Fibroblast of lung (primary cell): ENCODE data around the gene SUPV3L1. TPM values are rescaled to one million over a fixed set of nuclear protein-coding genes. Genes with fewer than 3 reads are reported as not detected.

Experiments used
- DNase-seq, 2 donors: peaks; one replicate each; pipeline versions ENCODE4 v3.0.0 to v3.0.0-alpha.2; 2010; ENCODE audit warnings: low read depth in 2 of 2
- H2AFZ ChIP-seq: 2 replicates; pipeline ENCODE4 v1.5.1; 2012; ENCODE audit warnings: low read length, control low read depth, inconsistent platforms
- H3K27ac ChIP-seq: 2 replicates; pipeline ENCODE4 v1.5.1; 2011; ENCODE audit warnings: low read length, control low read depth; ENCODE audit not compliant: insufficient read depth
- H3K27me3 ChIP-seq: 2 replicates; pipeline ENCODE4 v1.5.1; 2011; ENCODE audit warnings: mild to moderate bottlenecking, low read length; ENCODE audit not compliant: control insufficient read depth, insufficient read depth
- H3K36me3 ChIP-seq: 2 replicates; pipeline ENCODE4 v1.5.1; 2011; ENCODE audit warnings: low read length; ENCODE audit not compliant: control insufficient read depth, insufficient read depth
- H3K4me1 ChIP-seq: 2 replicates; pipeline ENCODE4 v1.5.1; 2011; ENCODE audit warnings: low read length; ENCODE audit not compliant: control insufficient read depth, insufficient read depth; ENCODE audit errors: extremely low read depth
- H3K4me2 ChIP-seq: 2 replicates; pipeline ENCODE4 v1.5.1; 2011; ENCODE audit warnings: low read length, control low read depth; ENCODE audit not compliant: insufficient read depth; ENCODE audit errors: extremely low read depth
- H3K4me3 ChIP-seq, 4 experiments: fragments of 200-600 bp in 1 of 4; sonication (generic) in 1 of 4; replicated peaks in 1 of 4; 2 replicates each; pipeline ENCODE4 v1.5.1; 2011 to 2016; ENCODE audit warnings: low read length in 4 of 4, low read depth in 3 of 4, mild to moderate bottlenecking in 3 of 4, control low read depth in 2 of 4, inconsistent platforms in 1 of 4, mixed read lengths in 1 of 4; ENCODE audit not compliant: insufficient read depth in 1 of 4; ENCODE audit errors: control extremely low read depth in 1 of 4
- H3K79me2 ChIP-seq: 2 replicates; pipeline ENCODE4 v1.5.1; 2012; ENCODE audit warnings: mild to moderate bottlenecking, low read length, inconsistent platforms; ENCODE audit not compliant: control insufficient read depth, insufficient read depth
- H3K9ac ChIP-seq: 2 replicates; pipeline ENCODE4 v1.5.1; 2011; ENCODE audit warnings: mild to moderate bottlenecking, low read length, control low read depth; ENCODE audit not compliant: insufficient read depth
- H3K9me3 ChIP-seq: 2 replicates; pipeline ENCODE4 v1.5.1; 2012; ENCODE audit warnings: low read depth, low read length; ENCODE audit not compliant: control insufficient read depth, insufficient read depth
- H4K20me1 ChIP-seq: 2 replicates; pipeline ENCODE4 v1.5.1; 2011; ENCODE audit warnings: low read length; ENCODE audit not compliant: control insufficient read depth, insufficient read depth; ENCODE audit errors: extremely low read depth
- EZH2 ChIP-seq: IDR thresholded peaks from 2 replicates; pipeline ENCODE4 v1.5.1; 2012; ENCODE audit warnings: low read length, control low read depth, mild to moderate bottlenecking; ENCODE audit errors: missing control alignments
- polyA plus RNA-seq, 2 donors: library from polyadenylated mRNA; depleted of rRNA in 1 of 2; stranded (reverse) in 1 of 2; unstranded in 1 of 2; fragments of >200 nt; gene quantifications; 2 replicates each; pipeline ENCODE4 v1.2.1, GENCODE V29; 2011 to 2012; ENCODE audit warnings: missing spikeins in 1 of 2
- total RNA-seq: library from RNA; depleted of rRNA; stranded (reverse); fragments of >200 nt; gene quantifications from 2 replicates; pipeline ENCODE4 v1.2.1, GENCODE V29; 2014
- TF ChIP-seq, protein P1 (sequence below), 2 donors: IDR thresholded peaks in 1 of 2; conservative IDR thresholded peaks in 1 of 2; 1 replicate in 1 of 2; 2 replicates in 1 of 2; pipeline ENCODE4 v1.5.1; 2011 to 2012; ENCODE audit warnings: low read length in 2 of 2, control low read depth in 1 of 2, inconsistent platforms in 1 of 2, low read depth in 1 of 2, mild to moderate bottlenecking in 1 of 2

Gene SUPV3L1
- total and polyA plus RNA-seq, 2 donors (not counting 1 experiment from before 2014, with no cell fraction given): 31.8 to 49.5 TPM

DNA sequence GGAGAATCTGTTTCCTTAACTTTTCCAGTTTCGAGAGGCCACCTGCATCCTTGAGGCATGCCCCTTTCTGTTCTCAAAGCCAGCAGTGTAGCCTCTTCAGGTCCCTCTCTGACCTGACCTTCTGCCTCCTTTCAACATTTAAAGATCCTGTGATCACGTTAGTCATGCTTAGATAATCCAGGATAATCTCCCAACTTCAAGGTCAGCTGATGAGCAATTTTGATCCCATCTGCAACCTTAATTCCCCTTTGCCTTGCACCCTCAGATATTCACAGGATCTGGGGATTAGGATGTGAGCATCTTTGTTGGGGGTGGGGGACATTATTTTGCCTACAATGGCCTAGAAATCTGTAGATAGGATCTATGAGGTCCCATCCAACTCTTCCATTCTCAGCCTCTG, 48.1 kb downstream of the SUPV3L1 start:
- Histone ChIP-seq H3K4me3 (no peak overlapping the region), H3K9me3 (no peaks in the 10 kb centered on the region), H4K20me1 (no peaks in the 10 kb centered on the region), H3K27ac (no peak overlapping the region), H3K4me1 (peaks cover 7% of the 10 kb centered on the region), H3K79me2 (no peaks in the 10 kb centered on the region), H3K27me3 (no peaks in the 10 kb centered on the region), H3K9ac (no peak overlapping the region), H3K4me2 (no peak overlapping the region), H2AFZ (no peak overlapping the region), H3K36me3 (no peaks in the 10 kb centered on the region)
- DNase-seq: no peak
- TF ChIP-seq, protein P1, sequence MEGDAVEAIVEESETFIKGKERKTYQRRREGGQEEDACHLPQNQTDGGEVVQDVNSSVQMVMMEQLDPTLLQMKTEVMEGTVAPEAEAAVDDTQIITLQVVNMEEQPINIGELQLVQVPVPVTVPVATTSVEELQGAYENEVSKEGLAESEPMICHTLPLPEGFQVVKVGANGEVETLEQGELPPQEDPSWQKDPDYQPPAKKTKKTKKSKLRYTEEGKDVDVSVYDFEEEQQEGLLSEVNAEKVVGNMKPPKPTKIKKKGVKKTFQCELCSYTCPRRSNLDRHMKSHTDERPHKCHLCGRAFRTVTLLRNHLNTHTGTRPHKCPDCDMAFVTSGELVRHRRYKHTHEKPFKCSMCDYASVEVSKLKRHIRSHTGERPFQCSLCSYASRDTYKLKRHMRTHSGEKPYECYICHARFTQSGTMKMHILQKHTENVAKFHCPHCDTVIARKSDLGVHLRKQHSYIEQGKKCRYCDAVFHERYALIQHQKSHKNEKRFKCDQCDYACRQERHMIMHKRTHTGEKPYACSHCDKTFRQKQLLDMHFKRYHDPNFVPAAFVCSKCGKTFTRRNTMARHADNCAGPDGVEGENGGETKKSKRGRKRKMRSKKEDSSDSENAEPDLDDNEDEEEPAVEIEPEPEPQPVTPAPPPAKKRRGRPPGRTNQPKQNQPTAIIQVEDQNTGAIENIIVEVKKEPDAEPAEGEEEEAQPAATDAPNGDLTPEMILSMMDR (conservative IDR thresholded peaks at IDR 0.05 in 1 of 2, IDR thresholded peaks at IDR 0.05 in 1 of 2; ENCODE audit: low read depth in 1 of 2, low read length in 2 of 2): no peak
- TF ChIP-seq EZH2: no peak

DNA sequence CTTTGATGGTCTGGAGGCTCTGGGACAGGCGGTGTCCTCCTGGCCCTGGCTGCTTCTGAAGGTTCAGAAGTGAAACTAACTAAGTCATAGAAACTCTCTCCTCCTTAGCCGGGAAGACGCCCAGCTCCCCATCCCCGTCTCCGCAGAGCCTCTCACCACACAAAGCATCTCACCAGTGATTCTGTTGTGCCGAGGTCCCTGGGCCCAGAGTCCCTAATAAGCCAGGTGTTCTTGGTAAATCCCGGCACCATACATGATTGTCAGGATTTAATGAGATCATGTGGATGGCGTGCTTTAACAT, 49.5 kb downstream of the SUPV3L1 start:
- DNase-seq: no peak
- TF ChIP-seq EZH2: no peak
- TF ChIP-seq, protein P1 (conservative IDR thresholded peaks at IDR 0.05 in 1 of 2, IDR thresholded peaks at IDR 0.05 in 1 of 2; ENCODE audit: low read depth in 1 of 2, low read length in 2 of 2): no peak

DNA sequence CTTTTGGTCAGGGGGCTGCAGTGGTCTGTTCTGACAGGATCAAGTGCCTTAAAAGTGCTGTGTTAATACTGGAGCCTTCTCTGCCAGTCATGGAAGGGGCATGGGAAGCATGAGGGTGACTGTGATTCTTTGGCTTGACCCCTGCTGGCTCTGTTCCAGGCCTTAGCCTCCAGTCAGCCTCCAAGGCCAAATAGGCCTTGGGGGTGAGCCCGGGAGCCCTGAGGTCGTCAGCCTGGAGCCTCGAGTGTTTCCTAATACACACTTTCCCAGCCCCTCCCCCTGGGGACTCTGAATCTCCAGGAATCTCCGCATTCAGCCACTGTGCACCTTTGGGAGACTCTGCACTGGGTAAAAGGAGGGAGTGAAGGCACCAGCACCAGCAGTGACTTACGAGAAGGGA, 50.1 kb downstream of the SUPV3L1 start:
- H3K79me2 ChIP-seq: no peaks in the 10 kb centered on the region
- no peak overlapping the region for H3K4me2 ChIP-seq
- H4K20me1 ChIP-seq: no peaks in the 10 kb centered on the region
- no peak overlapping the region for H3K27ac ChIP-seq
- no peak overlapping the region for H2AFZ ChIP-seq
- no peaks in the 10 kb centered on the region for H3K9me3 ChIP-seq
- TF ChIP-seq, protein P1 (conservative IDR thresholded peaks at IDR 0.05 in 1 of 2, IDR thresholded peaks at IDR 0.05 in 1 of 2; ENCODE audit: low read depth in 1 of 2, low read length in 2 of 2): no peak
- TF ChIP-seq EZH2: no peak
- peaks cover 7% of the 10 kb centered on the region for H3K4me1 ChIP-seq
- no peaks in the 10 kb centered on the region for H3K27me3 ChIP-seq
- H3K4me3 ChIP-seq: no peak overlapping the region
- H3K36me3 ChIP-seq: no peaks in the 10 kb centered on the region
- DNase-seq: no peak
- H3K9ac ChIP-seq: no peak overlapping the region

More for the DNA sequence above, 49.5 kb downstream of the SUPV3L1 start:
- no peaks in the 10 kb centered on the region for H3K9me3 ChIP-seq
- no peaks in the 10 kb centered on the region for H3K27me3 ChIP-seq
- H3K79me2 ChIP-seq: no peaks in the 10 kb centered on the region
- H3K9ac ChIP-seq: no peak overlapping the region
- H3K4me1 ChIP-seq: peaks cover 7% of the 10 kb centered on the region
- no peak overlapping the region for H3K4me3 ChIP-seq
- no peaks in the 10 kb centered on the region for H4K20me1 ChIP-seq
- no peak overlapping the region for H3K27ac ChIP-seq
- H3K4me2 ChIP-seq: no peak overlapping the region
- H3K36me3 ChIP-seq: no peaks in the 10 kb centered on the region
- no peak overlapping the region for H2AFZ ChIP-seq
